PC-3 (cell line): ENCODE results near the gene PRELID2. TPM values are rescaled to one million over a fixed set of nuclear protein-coding genes. Genes with fewer than 3 reads are reported as not detected.

Experiments used
- ATAC-seq: fragments of 200-7000 bp; cut with Tn5 transposase; 2 replicates; pipeline ENCODE4 v1.9.1; 2020; ENCODE audit warnings: mild to moderate bottlenecking, moderate library complexity
- BruUV-seq: library from RNA; stranded (reverse); fragments of 400-500 nt; replicated peaks from 2 replicates; lab custom pipeline; 2021; lab: Mats Ljungman, UMichigan
- CTCF ChIA-PET: fragments of 300-600 bp; sonication (Branson Sonifier 250); formaldehyde crosslinking; loops from one replicate; lab custom pipeline; 2022; ENCODE audit warnings: antibody characterized with exemption; lab: Charles Lee
- POLR2A ChIA-PET: fragments of 300-600 bp; sonication (Branson Sonifier 250); formaldehyde crosslinking; loops from one replicate; lab custom pipeline; 2022; ENCODE audit warnings: antibody characterized with exemption; ENCODE audit not compliant: unreplicated experiment; lab: Charles Lee
- DNase-seq: peaks from one replicate; pipeline ENCODE4 v3.0.0-alpha.2; 2015
- H2AFZ ChIP-seq: fragments of 300-600 bp; sonication (generic); 2 replicates; pipeline ENCODE4 v1.6.0; 2016; ENCODE audit warnings: antibody characterized with exemption, low read length
- H3F3A ChIP-seq: fragments of 300-600 bp; sonication (generic); one replicate; pipeline ENCODE4 v1.6.0; 2017; ENCODE audit warnings: antibody characterized with exemption, low read length, control low read depth, mild to moderate bottlenecking; ENCODE audit not compliant: unreplicated experiment
- H3K27ac ChIP-seq: fragments of 300-600 bp; sonication (generic); 2 replicates; pipeline ENCODE4 v1.5.1; 2016; ENCODE audit warnings: mild to moderate bottlenecking, low read length
- H3K27me3 ChIP-seq: fragments of 300-600 bp; sonication (generic); 2 replicates; pipeline ENCODE4 v1.6.1; 2016; ENCODE audit warnings: low read length, mixed read lengths
- H3K36me3 ChIP-seq: fragments of 300-600 bp; sonication (generic); 2 replicates; pipeline ENCODE4 v1.6.1; 2016; ENCODE audit warnings: low read depth, mixed run types, low read length, mixed read lengths
- H3K4me1 ChIP-seq: fragments of 300-600 bp; sonication (generic); 2 replicates; pipeline ENCODE4 v1.5.1; 2016; ENCODE audit warnings: low read length; ENCODE audit not compliant: insufficient read depth
- H3K4me2 ChIP-seq: fragments of 300-600 bp; sonication (generic); 2 replicates; pipeline ENCODE4 v1.6.0; 2016; ENCODE audit warnings: low read length
- H3K4me3 ChIP-seq: fragments of 300-600 bp; sonication (generic); 2 replicates; pipeline ENCODE4 v1.5.1; 2016; ENCODE audit warnings: mild to moderate bottlenecking, low read length, mixed read lengths
- H3K79me2 ChIP-seq: fragments of 300-600 bp; sonication (generic); 2 replicates; pipeline ENCODE4 v1.6.1; 2017; ENCODE audit warnings: low read length, mixed read lengths
- H3K9ac ChIP-seq: fragments of 300-600 bp; sonication (generic); 2 replicates; pipeline ENCODE4 v1.6.0; 2016; ENCODE audit warnings: mild to moderate bottlenecking, low read length
- H3K9me2 ChIP-seq: fragments of 300-600 bp; sonication (generic); replicated peaks from 2 replicates; pipeline ENCODE4 v1.6.1; 2016; ENCODE audit warnings: mixed run types, low read length, mixed read lengths
- H3K9me3 ChIP-seq: fragments of 300-600 bp; sonication (generic); 2 replicates; pipeline ENCODE4 v1.6.1; 2016; ENCODE audit warnings: low read length, mixed read lengths
- H4K20me1 ChIP-seq: fragments of 300-600 bp; sonication (generic); 2 replicates; pipeline ENCODE4 v1.6.1; 2016; ENCODE audit warnings: low read length, mixed read lengths
- EZH2 ChIP-seq: fragments of 300-600 bp; sonication (generic); IDR thresholded peaks from one replicate; pipeline ENCODE4 v1.6.1; 2017; ENCODE audit warnings: antibody characterized with exemption, mild to moderate bottlenecking, low read length; ENCODE audit not compliant: unreplicated experiment
- EZH2phosphoT487 ChIP-seq: fragments of 300-600 bp; sonication (generic); IDR thresholded peaks from 2 replicates; pipeline ENCODE4 v1.6.1; 2018; ENCODE audit warnings: mild to moderate bottlenecking, antibody characterized with exemption, low read length, borderline replicate concordance
- intact Hi-C: fragments of 100-400 bp; cut with micrococcal nuclease; formaldehyde crosslinking; loops from 2 replicates; pipeline ENCODE4 v1.9.0; 2023
- total RNA-seq: library from RNA; depleted of rRNA; stranded (reverse); fragments of >200 nt; gene quantifications from 2 replicates; pipeline ENCODE4 v1.2.3, GENCODE V29; 2014
- TF ChIP-seq, protein P1 (sequence below): fragments of 300-600 bp; sonication (generic); conservative IDR thresholded peaks from 2 replicates; pipeline ENCODE4 v1.5.1; 2017; ENCODE audit warnings: antibody characterized with exemption, low read depth, mild to moderate bottlenecking, low read length

PRELID2 gene
- total RNA-seq, 1 experiment from 2014 or later = 23.7 TPM

DNA sequence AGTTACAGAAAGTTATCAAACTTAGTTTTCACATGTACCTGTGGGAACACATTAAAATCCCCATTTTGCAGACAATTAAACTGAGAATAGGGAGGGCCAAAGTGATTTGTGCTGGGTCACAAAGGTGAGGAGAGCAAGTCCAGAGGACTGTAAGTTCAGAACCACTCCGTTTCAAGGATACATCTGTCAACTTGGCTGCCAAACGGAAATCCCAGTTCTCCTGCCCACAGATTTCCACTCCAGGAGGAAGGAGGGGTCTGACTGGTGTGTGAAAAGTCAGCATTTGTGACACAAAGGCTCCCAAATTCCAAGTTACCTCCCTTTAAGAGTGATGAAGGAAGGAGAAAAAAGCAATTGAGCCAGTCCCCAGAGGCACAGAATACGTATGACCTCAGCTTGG lies 42.3 kb downstream of the PRELID2 start:
- Histone ChIP-seq H2AFZ (no peak overlapping the region), H3F3A (no peaks in the 10 kb centered on the region), H3K4me2 (no peak overlapping the region), H3K27me3 (no peaks in the 10 kb centered on the region), H3K9ac (no peak overlapping the region), H3K36me3 (no peaks in the 10 kb centered on the region), H3K4me3 (no peak overlapping the region), H3K79me2 (no peaks in the 10 kb centered on the region), H3K9me2 (no peaks in the 10 kb centered on the region), H3K27ac (no peak overlapping the region), H3K4me1 (no peaks in the 10 kb centered on the region), H3K9me3 (no peaks in the 10 kb centered on the region), H4K20me1 (no peaks in the 10 kb centered on the region)
- ChIA-PET POLR2A (no interaction called here), CTCF (no interaction called here)
- BruUV-seq = no TSS peak
- no peak for ATAC-seq
- TF ChIP-seq EZH2 (no peak), EZH2phosphoT487 (no peak)
- TF ChIP-seq, protein P1, sequence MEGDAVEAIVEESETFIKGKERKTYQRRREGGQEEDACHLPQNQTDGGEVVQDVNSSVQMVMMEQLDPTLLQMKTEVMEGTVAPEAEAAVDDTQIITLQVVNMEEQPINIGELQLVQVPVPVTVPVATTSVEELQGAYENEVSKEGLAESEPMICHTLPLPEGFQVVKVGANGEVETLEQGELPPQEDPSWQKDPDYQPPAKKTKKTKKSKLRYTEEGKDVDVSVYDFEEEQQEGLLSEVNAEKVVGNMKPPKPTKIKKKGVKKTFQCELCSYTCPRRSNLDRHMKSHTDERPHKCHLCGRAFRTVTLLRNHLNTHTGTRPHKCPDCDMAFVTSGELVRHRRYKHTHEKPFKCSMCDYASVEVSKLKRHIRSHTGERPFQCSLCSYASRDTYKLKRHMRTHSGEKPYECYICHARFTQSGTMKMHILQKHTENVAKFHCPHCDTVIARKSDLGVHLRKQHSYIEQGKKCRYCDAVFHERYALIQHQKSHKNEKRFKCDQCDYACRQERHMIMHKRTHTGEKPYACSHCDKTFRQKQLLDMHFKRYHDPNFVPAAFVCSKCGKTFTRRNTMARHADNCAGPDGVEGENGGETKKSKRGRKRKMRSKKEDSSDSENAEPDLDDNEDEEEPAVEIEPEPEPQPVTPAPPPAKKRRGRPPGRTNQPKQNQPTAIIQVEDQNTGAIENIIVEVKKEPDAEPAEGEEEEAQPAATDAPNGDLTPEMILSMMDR = no peak
- no peak for DNase-seq
- intact Hi-C loops = no loop called here

DNA sequence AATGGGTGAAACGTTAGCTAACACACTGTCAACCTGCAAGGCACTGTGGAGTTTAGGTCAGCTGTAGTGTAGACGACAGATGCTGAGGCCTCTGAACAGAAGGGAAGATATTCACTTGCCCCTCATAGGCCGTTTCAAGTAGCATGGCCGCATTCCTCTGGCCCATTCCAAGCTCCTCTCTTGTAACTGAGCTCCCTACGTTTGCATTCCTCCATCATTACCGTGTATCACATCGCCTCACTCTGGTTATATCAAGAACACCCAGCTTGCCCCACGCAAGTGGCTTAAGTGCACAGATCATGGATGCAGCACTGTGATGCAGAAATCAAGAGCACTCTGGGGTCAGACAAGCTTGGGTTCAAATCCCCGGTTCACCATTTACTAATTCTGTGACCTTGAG lies 43.3 kb downstream of the PRELID2 start:
- Histone ChIP-seq H3K9ac (no peak overlapping the region), H3K79me2 (no peaks in the 10 kb centered on the region), H3K27me3 (no peaks in the 10 kb centered on the region), H3K4me1 (no peaks in the 10 kb centered on the region), H4K20me1 (no peaks in the 10 kb centered on the region), H2AFZ (no peak overlapping the region), H3F3A (no peaks in the 10 kb centered on the region), H3K36me3 (no peaks in the 10 kb centered on the region), H3K27ac (no peak overlapping the region), H3K9me2 (no peaks in the 10 kb centered on the region), H3K9me3 (no peaks in the 10 kb centered on the region), H3K4me2 (no peak overlapping the region), H3K4me3 (no peak overlapping the region)
- intact Hi-C loops = no loop called here
- no peak for DNase-seq
- ATAC-seq = no peak
- TF ChIP-seq, protein P1 = no peak
- TF ChIP-seq EZH2phosphoT487 = no peak
- TF ChIP-seq EZH2 = no peak
- no TSS peak for BruUV-seq
- ChIA-PET CTCF (no interaction called here), POLR2A (no interaction called here)

DNA sequence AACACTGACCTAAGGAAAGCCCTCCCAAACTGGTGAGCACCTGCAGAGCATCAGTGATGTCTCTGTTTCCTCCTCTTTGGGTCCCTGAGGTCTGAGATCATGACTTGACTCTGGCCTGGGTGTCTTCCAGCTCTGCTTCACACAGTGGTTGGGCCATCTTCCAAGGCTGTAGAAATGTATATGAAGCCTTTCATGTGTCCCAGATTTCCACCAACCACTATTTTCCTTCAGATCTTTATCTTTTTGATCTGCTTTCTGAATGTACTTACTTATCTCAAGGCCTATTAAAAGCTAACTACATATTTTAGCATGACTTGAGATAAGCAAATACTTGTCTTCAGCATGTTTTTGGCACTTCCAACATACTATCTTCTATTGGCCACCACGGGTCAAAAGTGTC lies 47.1 kb downstream of the PRELID2 start:
- H3F3A ChIP-seq = no peaks in the 10 kb centered on the region
- no peak overlapping the region for H3K27ac ChIP-seq
- no peaks in the 10 kb centered on the region for H3K79me2 ChIP-seq
- no peak overlapping the region for H3K9ac ChIP-seq
- no peaks in the 10 kb centered on the region for H3K36me3 ChIP-seq
- H3K4me3 ChIP-seq = no peak overlapping the region
- no peak overlapping the region for H3K4me2 ChIP-seq
- H3K4me1 ChIP-seq = no peaks in the 10 kb centered on the region
- H4K20me1 ChIP-seq = no peaks in the 10 kb centered on the region
- TF ChIP-seq EZH2 (no peak), EZH2phosphoT487 (no peak)
- TF ChIP-seq, protein P1 = no peak
- no peak overlapping the region for H2AFZ ChIP-seq
- H3K9me3 ChIP-seq = no peaks in the 10 kb centered on the region
- POLR2A ChIA-PET = no interaction called here
- intact Hi-C loops = no loop called here
- H3K27me3 ChIP-seq = no peaks in the 10 kb centered on the region
- CTCF ChIA-PET = no interaction called here
- DNase-seq (no peak), ATAC-seq (no peak)
- BruUV-seq = no TSS peak
- no peaks in the 10 kb centered on the region for H3K9me2 ChIP-seq
